Right lobe of liver (tissue), 6 donors: ENCODE results near the gene POC1B. TPM values are rescaled to one million over a fixed set of nuclear protein-coding genes. Genes with fewer than 3 reads are reported as not detected.
A peak's percentile ranks its signal among the peaks of the same experiment; 100 is the strongest.

Experiments used
- ATAC-seq, 4 donors: fragments of 200-7000 bp; cut with Tn5 transposase; one replicate each; pipeline ENCODE4 v1.9.1; 2020; ENCODE audit warnings: mild to moderate bottlenecking in 4 of 4, moderate library complexity in 4 of 4
- DNase-seq, 3 donors: peaks; one replicate each; pipeline ENCODE4 v3.0.0-alpha.2; 2020
- H3K27ac ChIP-seq, 3 donors: fragments of 200-600 bp; one replicate each; pipeline ENCODE4 v1.8.0; 2022
- H3K27me3 ChIP-seq, 2 donors: fragments of 200-600 bp; one replicate each; pipeline ENCODE4 v1.8.0; 2022
- H3K36me3 ChIP-seq, 4 donors: fragments of 200-600 bp; sonication (generic) in 1 of 4; one replicate each; pipeline versions ENCODE4 v1.5.1 to v1.8.0; 2017 to 2022; ENCODE audit warnings: control low read depth in 1 of 4
- H3K4me1 ChIP-seq, 4 donors: fragments of 200-600 bp; sonication (generic) in 1 of 4; one replicate each; pipeline versions ENCODE4 v1.5.1 to v1.8.0; 2017 to 2022; ENCODE audit warnings: control low read depth in 1 of 4
- H3K4me3 ChIP-seq, 3 donors: fragments of 200-600 bp; one replicate each; pipeline ENCODE4 v1.8.0; 2022
- H3K9me3 ChIP-seq, 4 donors: fragments of 200-600 bp; sonication (generic) in 1 of 4; one replicate each; pipeline versions ENCODE4 v1.5.1 to v1.8.0; 2017 to 2022; ENCODE audit warnings: control low read depth in 1 of 4
- CTCF ChIP-seq, 4 donors: fragments of 200-600 bp in 3 of 4; fragments of 450-650 bp in 1 of 4; IDR thresholded peaks; one replicate each; pipeline versions ENCODE4 v1.5.1 to v1.8.0; 2016 to 2022; ENCODE audit warnings: antibody characterized with exemption in 4 of 4, mild to moderate bottlenecking in 2 of 4
- POLR2A ChIP-seq: fragments of 450-650 bp; IDR thresholded peaks from one replicate; pipeline ENCODE4 v1.6.1; 2017; ENCODE audit warnings: antibody characterized with exemption, mild to moderate bottlenecking
- WGBS: methylation state at CpG from one replicate; pipeline ENCODE4 v1.1.6; 2018; ENCODE audit warnings: low coverage, low lambda C conversion rate; ENCODE audit not compliant: insufficient coverage; ENCODE audit errors: missing lambda C conversion rate; 5-methylcytosine and 5-hydroxymethylcytosine counted together
- intact Hi-C, 2 donors: fragments of 100-400 bp; cut with DNase I; formaldehyde crosslinking; loops; one replicate each; pipeline versions ENCODE4 v1.11.2 to v1.14.1; 2022
- total RNA-seq, 6 experiments: library from RNA; depleted of rRNA in 2 of 6; stranded (reverse); fragments of >200 nt in 2 of 6; fragmentation: NEBNext Ultra II Directional in 3 of 6; extraction: Animal tissue kit (Norgen Biotek cat#: 25700) in 3 of 6; gene quantifications; one replicate each; pipeline versions ENCODE4 v1.1.0 to v1.2.4, GENCODE V29; 2016 to 2023
- donor health status: DM: no; HTN: yes; CAD: no.
- donor health status: DM: no; HTN: no; CAD: no.
- donor health status: DM: no; HTN: no; CAD: no.
- donor health status: DM: no; HTN: yes; CAD: no.
- donor health status: DM: no; HTN: yes; CAD: no.

POC1B gene
- total RNA-seq, 6 experiments from 2014 or later = 5.3 to 14.5 (median 6.9) TPM

DNA sequence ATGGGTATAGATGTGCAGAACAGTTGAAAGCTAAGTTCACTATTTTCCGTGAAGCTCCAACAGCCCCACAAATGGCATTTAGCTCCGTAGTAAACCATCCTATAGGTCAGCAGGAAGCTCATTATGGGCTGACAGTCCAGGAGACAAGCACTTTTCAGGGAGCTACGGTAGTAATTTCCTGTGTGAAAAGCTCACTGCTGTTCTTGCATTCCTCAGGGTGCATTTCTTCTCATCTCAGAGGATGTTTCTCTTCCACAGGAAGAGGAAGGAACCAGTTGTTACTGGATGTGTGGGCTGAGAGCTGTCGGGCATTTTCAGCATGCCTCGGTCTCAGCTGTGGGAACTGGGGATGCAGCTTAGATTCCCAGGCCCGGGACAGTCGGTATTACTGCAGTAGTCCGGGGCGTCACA lies 74.0 kb downstream of the POC1B start:
- H3K27me3 ChIP-seq = no peaks in the 10 kb centered on the region
- TF ChIP-seq CTCF (IDR thresholded peaks at IDR 0.05) (no peak), POLR2A (no peak)
- no peaks in the 10 kb centered on the region for H3K36me3 ChIP-seq
- intact Hi-C loops = no loop called here
- no peak overlapping the region for H3K4me3 ChIP-seq
- H3K27ac ChIP-seq = peak overlapping the region; percentile 21 to 46 (median 22)
- 22% methylated on average over 7 of the region's 9 CpGs for WGBS
- H3K9me3 ChIP-seq = no peaks in the 10 kb centered on the region
- ATAC-seq (peak; percentile 54 to 76 (median 71)), DNase-seq (peak in 1 of 3 donors; percentile 28)
- H3K4me1 ChIP-seq = peaks cover 0 to 16% (median 3%) of the 10 kb centered on the region in 4 donors

- DNase-seq (no peak), ATAC-seq (no peak)
- intact Hi-C loops = no loop called here
- H3K4me3 ChIP-seq = no peak overlapping the region
- no peaks in the 10 kb centered on the region for H3K9me3 ChIP-seq
- peaks cover 0 to 16% (median 3%) of the 10 kb centered on the region in 4 donors for H3K4me1 ChIP-seq
- peak overlapping the region in 1 of 3 donors; percentile 0 for H3K27ac ChIP-seq
- no peaks in the 10 kb centered on the region for H3K27me3 ChIP-seq
- TF ChIP-seq POLR2A (no peak), CTCF (IDR thresholded peaks at IDR 0.05) (no peak)
- H3K36me3 ChIP-seq = no peaks in the 10 kb centered on the region
These were observed 74.9 kb downstream of the POC1B start for GRCh38 chr12:89450907-89451306.

DNA sequence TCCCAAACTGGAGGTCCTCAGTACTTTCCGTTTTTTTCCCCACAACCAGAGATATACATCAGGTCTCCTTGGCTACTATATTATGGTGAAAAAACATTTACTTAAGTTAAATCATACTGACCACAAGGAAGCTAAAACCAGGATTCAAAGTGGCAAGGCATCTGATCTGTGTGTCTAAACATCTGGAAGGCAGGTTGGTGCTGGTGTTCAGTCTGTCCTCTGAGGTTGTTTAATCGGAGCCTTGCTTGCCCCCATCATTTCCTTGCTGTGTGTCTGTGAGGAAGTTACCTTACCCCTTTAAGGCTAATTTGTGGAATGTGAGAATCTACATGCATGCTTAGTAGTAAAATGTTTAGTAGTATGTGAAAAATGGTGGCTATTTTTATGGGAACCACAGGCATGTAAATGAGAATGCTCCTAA lies 76.9 kb downstream of the POC1B start:
- Histone ChIP-seq H3K9me3 (no peaks in the 10 kb centered on the region), H3K27ac (no peak overlapping the region), H3K36me3 (no peaks in the 10 kb centered on the region), H3K4me1 (peaks cover 0 to 15% (median 3%) of the 10 kb centered on the region in 4 donors), H3K4me3 (no peak overlapping the region), H3K27me3 (no peaks in the 10 kb centered on the region)
- intact Hi-C loops = no loop called here
- no peak for DNase-seq
- ATAC-seq = no peak
- TF ChIP-seq POLR2A (no peak), CTCF (IDR thresholded peaks at IDR 0.05) (no peak)
- WGBS = 88% methylated on average over 2 of the region's 2 CpGs

GRCh38 chr12:89448526-89448925 lies 77.3 kb downstream of the POC1B start:
- Histone ChIP-seq H3K27ac (no peak overlapping the region), H3K4me3 (no peak overlapping the region), H3K9me3 (no peaks in the 10 kb centered on the region), H3K27me3 (no peaks in the 10 kb centered on the region), H3K4me1 (peaks cover 0 to 11% (median 3%) of the 10 kb centered on the region in 4 donors), H3K36me3 (no peaks in the 10 kb centered on the region)
- no peak for ATAC-seq
- intact Hi-C loops = no loop called here
- no peak for DNase-seq
- TF ChIP-seq CTCF (IDR thresholded peaks at IDR 0.05) = no peak
- no peak for TF ChIP-seq POLR2A

GRCh38 chr12:89439941-89440340 lies 85.9 kb downstream of the POC1B start:
- no peak for ATAC-seq
- Histone ChIP-seq H3K9me3 (no peaks in the 10 kb centered on the region), H3K4me1 (no peaks in the 10 kb centered on the region), H3K36me3 (no peaks in the 10 kb centered on the region), H3K27ac (no peak overlapping the region), H3K27me3 (no peaks in the 10 kb centered on the region), H3K4me3 (no peak overlapping the region)
- TF ChIP-seq CTCF (IDR thresholded peaks at IDR 0.05) (no peak), POLR2A (no peak)
- 59% methylated on average over 4 of the region's 4 CpGs for WGBS
- DNase-seq = no peak
- intact Hi-C loops = no loop called here
